Effector memory CD4-positive, alpha-beta T cell (primary cell): ENCODE results near the gene LAD1.
A peak's percentile ranks its signal among the peaks of the same experiment; 100 is the strongest.

Experiments used
- DNase-seq, 3 donors: peaks; one replicate each; pipeline ENCODE4 v3.0.0-alpha.2; 2020
- H3K27ac ChIP-seq: 2 replicates; pipeline ENCODE4 v1.7.0; 2013; ENCODE audit warnings: mild to moderate bottlenecking, low read length, moderate library complexity; ENCODE audit not compliant: insufficient read depth, poor library complexity, severe bottlenecking
- H3K27me3 ChIP-seq: replicated peaks from 2 replicates; pipeline ENCODE4 v1.7.0; 2013; ENCODE audit warnings: mild to moderate bottlenecking, low read length; ENCODE audit not compliant: insufficient read depth, control insufficient read depth, poor library complexity, severe bottlenecking
- H3K36me3 ChIP-seq: 2 replicates; pipeline ENCODE4 v1.7.0; 2013; ENCODE audit warnings: mild to moderate bottlenecking, low read length, moderate library complexity; ENCODE audit not compliant: control insufficient read depth, insufficient read depth
- H3K4me1 ChIP-seq: 2 replicates; pipeline ENCODE4 v1.7.0; 2013; ENCODE audit warnings: low read length, mild to moderate bottlenecking; ENCODE audit not compliant: control insufficient read depth, insufficient read depth, poor library complexity, severe bottlenecking
- H3K4me3 ChIP-seq: 2 replicates; pipeline ENCODE4 v1.7.0; 2013; ENCODE audit warnings: low read length, low read depth, mild to moderate bottlenecking; ENCODE audit not compliant: insufficient read depth, poor library complexity, severe bottlenecking
- H3K9me3 ChIP-seq: 2 replicates; pipeline ENCODE4 v1.7.0; 2013; ENCODE audit warnings: mild to moderate bottlenecking, low read length, moderate library complexity; ENCODE audit not compliant: control insufficient read depth
- total RNA-seq, 3 donors: gene quantifications; one replicate each; lab custom pipeline; 2026; lab: John Stamatoyannopoulos, UW

LAD1 gene, protein sequence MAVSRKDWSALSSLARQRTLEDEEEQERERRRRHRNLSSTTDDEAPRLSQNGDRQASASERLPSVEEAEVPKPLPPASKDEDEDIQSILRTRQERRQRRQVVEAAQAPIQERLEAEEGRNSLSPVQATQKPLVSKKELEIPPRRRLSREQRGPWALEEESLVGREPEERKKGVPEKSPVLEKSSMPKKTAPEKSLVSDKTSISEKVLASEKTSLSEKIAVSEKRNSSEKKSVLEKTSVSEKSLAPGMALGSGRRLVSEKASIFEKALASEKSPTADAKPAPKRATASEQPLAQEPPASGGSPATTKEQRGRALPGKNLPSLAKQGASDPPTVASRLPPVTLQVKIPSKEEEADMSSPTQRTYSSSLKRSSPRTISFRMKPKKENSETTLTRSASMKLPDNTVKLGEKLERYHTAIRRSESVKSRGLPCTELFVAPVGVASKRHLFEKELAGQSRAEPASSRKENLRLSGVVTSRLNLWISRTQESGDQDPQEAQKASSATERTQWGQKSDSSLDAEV
- 0 reads per million in 3 donors for total RNA-seq

GRCh38 chr1:201399018-201399351, at the start of gene LAD1:
TSS of gene LAD1 (minus strand) at chr1:201399324. CDS start at chr1:201399306, 18 bp downstream.
- Histone ChIP-seq H3K27me3 (peaks cover 33% of the 10 kb centered on the region), H3K4me1 (peaks cover 5% of the 10 kb centered on the region), H3K9me3 (no peaks in the 10 kb centered on the region), H3K27ac (no peak within 1 kb of the TSS), H3K4me3 (no peak within 1 kb of the TSS), H3K36me3 (no peaks in the 10 kb centered on the region)
- DNase-seq: no peak

- Histone ChIP-seq H3K27ac (no peak overlapping the region), H3K4me1 (no peaks in the 10 kb centered on the region), H3K36me3 (no peaks in the 10 kb centered on the region), H3K4me3 (no peak overlapping the region), H3K9me3 (no peaks in the 10 kb centered on the region), H3K27me3 (no peaks in the 10 kb centered on the region)
- peak; percentile 12 to 22 (median 21) for DNase-seq
Measured at GRCh38 chr1:201447903-201448871, 49.1 kb upstream of the LAD1 start.

DNA sequence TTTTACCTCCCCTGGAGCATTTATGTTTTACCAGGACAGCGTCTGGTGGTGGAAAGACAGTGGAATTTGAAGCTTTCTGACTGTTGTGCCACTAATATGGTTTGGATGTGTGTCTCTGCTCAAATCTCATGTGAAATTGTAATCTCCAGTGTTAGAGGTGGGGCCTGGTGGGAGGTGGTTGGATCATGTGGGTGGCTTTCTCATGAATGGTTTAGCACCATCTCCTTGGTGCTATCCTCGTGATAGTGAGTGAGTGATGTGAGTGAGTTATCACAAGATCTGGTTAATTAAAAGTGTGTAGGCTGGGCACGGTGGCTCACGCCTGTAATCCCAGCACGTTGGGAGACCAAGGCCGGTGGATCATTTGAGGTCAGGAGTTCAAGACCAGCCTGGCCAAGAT, 46.2 kb upstream of the LAD1 start:
- H3K9me3 ChIP-seq: no peaks in the 10 kb centered on the region
- H3K27me3 ChIP-seq: no peaks in the 10 kb centered on the region
- no peak overlapping the region for H3K27ac ChIP-seq
- H3K36me3 ChIP-seq: no peaks in the 10 kb centered on the region
- H3K4me3 ChIP-seq: no peak overlapping the region
- no peak for DNase-seq
- no peaks in the 10 kb centered on the region for H3K4me1 ChIP-seq

GRCh38 chr1:201444792-201445191, 45.7 kb upstream of the LAD1 start:
- no peak for DNase-seq
- no peaks in the 10 kb centered on the region for H3K36me3 ChIP-seq
- no peaks in the 10 kb centered on the region for H3K27me3 ChIP-seq
- no peaks in the 10 kb centered on the region for H3K9me3 ChIP-seq
- no peak overlapping the region for H3K4me3 ChIP-seq
- H3K4me1 ChIP-seq: no peaks in the 10 kb centered on the region
- H3K27ac ChIP-seq: no peak overlapping the region

DNA sequence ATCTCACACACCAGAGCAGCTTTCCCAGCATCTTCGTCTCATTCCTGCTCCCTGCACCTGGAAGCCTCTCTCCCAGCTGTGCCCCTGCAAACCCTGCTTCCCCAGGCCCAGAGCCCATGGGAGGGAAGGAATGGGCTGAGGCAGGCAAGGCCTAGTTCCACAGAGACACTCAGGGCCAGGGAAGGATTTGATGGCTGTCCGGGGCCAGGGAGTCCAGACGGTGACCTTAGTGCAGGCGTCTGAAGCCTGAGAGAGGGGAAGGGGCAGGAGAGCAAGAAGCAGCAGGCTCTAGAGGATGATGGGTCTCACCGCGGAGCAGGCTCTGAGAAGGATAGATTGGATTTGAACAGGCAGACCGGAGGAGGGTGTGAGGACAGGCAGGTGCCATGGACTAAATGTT, 44.6 kb upstream of the LAD1 start:
- Histone ChIP-seq H3K27ac (no peak overlapping the region), H3K9me3 (no peaks in the 10 kb centered on the region), H3K4me1 (no peaks in the 10 kb centered on the region), H3K27me3 (no peaks in the 10 kb centered on the region), H3K36me3 (no peaks in the 10 kb centered on the region), H3K4me3 (no peak overlapping the region)
- no peak for DNase-seq

- H3K4me1 ChIP-seq: no peaks in the 10 kb centered on the region
- peaks cover 2% of the 10 kb centered on the region for H3K27me3 ChIP-seq
- H3K4me3 ChIP-seq: no peak overlapping the region
- H3K9me3 ChIP-seq: no peaks in the 10 kb centered on the region
- DNase-seq: no peak
- H3K27ac ChIP-seq: no peak overlapping the region
- H3K36me3 ChIP-seq: no peaks in the 10 kb centered on the region
Measured at GRCh38 chr1:201436969-201437368, 37.8 kb upstream of the LAD1 start.

GRCh38 chr1:201436393-201436792, 37.3 kb upstream of the LAD1 start:
- no peaks in the 10 kb centered on the region for H3K9me3 ChIP-seq
- DNase-seq: no peak
- no peaks in the 10 kb centered on the region for H3K4me1 ChIP-seq
- no peaks in the 10 kb centered on the region for H3K36me3 ChIP-seq
- H3K4me3 ChIP-seq: no peak overlapping the region
- H3K27me3 ChIP-seq: peaks cover 4% of the 10 kb centered on the region
- no peak overlapping the region for H3K27ac ChIP-seq

- Histone ChIP-seq H3K9me3 (no peaks in the 10 kb centered on the region), H3K27ac (no peak overlapping the region), H3K4me1 (no peaks in the 10 kb centered on the region), H3K27me3 (peaks cover 6% of the 10 kb centered on the region), H3K36me3 (no peaks in the 10 kb centered on the region), H3K4me3 (no peak overlapping the region)
- no peak for DNase-seq
Measured at GRCh38 chr1:201434266-201434665, 35.1 kb upstream of the LAD1 start.

DNA sequence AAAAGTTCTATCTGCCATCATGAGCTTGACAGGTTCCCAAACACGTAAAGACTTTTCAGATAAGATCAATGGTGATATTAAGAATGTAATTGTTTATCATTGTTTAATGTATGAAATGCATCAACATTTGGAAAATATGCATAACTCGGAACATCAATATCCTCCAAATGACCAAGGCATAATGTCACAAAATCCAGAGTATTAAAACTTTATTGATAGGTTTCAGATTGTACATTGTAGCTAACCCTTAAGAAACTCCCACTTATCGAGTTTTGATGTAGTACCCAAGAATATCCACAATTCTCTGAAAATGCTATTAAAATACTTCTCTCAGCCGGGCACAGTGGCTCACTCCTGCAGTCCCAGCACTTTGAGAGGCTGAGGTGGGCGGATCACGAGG, 34.5 kb upstream of the LAD1 start:
- no peak for DNase-seq
- Histone ChIP-seq H3K27me3 (peaks cover 6% of the 10 kb centered on the region), H3K4me1 (no peaks in the 10 kb centered on the region), H3K9me3 (no peaks in the 10 kb centered on the region), H3K27ac (no peak overlapping the region), H3K4me3 (no peak overlapping the region), H3K36me3 (no peaks in the 10 kb centered on the region)

- no peak overlapping the region for H3K27ac ChIP-seq
- H3K9me3 ChIP-seq: no peaks in the 10 kb centered on the region
- peaks cover 6% of the 10 kb centered on the region for H3K27me3 ChIP-seq
Measured at GRCh38 chr1:201430776-201431175, 31.7 kb upstream of the LAD1 start.

More at GRCh38 chr1:201430776-201431175, 31.7 kb upstream of the LAD1 start:
- no peaks in the 10 kb centered on the region for H3K36me3 ChIP-seq
- no peak overlapping the region for H3K4me3 ChIP-seq
- DNase-seq: no peak
- no peaks in the 10 kb centered on the region for H3K4me1 ChIP-seq
